ENCODE measurements around the gene DDX54. TPM values are rescaled to one million over a fixed set of nuclear protein-coding genes. Genes with fewer than 3 reads are reported as not detected.
A peak's percentile ranks its signal among the peaks of the same experiment; 100 is the strongest.

DDX54 gene
- total RNA-seq, 1 donor from 2014 or later, result 36.9 TPM

- Histone ChIP-seq H3K4me3 (no peak overlapping the region), H3K4me1 (no peaks in the 10 kb centered on the region), H3K27ac (no peak overlapping the region), H3K4me2 (no peak overlapping the region), H2AFZ (replicated peaks) (no peak overlapping the region), H3K27me3 (no peaks in the 10 kb centered on the region), H3K9ac (no peak overlapping the region), H3K36me3 (no peaks in the 10 kb centered on the region), H3K79me2 (ENCODE audit: low read depth) (no peaks in the 10 kb centered on the region), H3F3A (ENCODE audit: low read depth) (no peaks in the 10 kb centered on the region), H3K9me3 (ENCODE audit: low read depth) (no peaks in the 10 kb centered on the region), H4K20me1 (ENCODE audit: low read depth) (no peaks in the 10 kb centered on the region)
- Mint-ChIP-seq H3K27ac (peak overlapping the region; percentile 57), H3K4me1 (peaks cover 9% of the 10 kb centered on the region), H3K4me3 (no peak overlapping the region), H3K27me3 (ENCODE audit: insufficient read depth, low read depth) (peaks cover 19% of the 10 kb centered on the region), H3K9me3 (no peaks in the 10 kb centered on the region), H3K36me3 (no peaks in the 10 kb centered on the region)
- TF ChIP-seq CTCF (IDR thresholded peaks at IDR 0.05), result no peak
- no peak for TF ChIP-seq EZH2 (IDR thresholded peaks at IDR 0.05)
- TF ChIP-seq EZH2phosphoT487 (IDR thresholded peaks at IDR 0.05), result no peak
- no peak for DNase-seq (ENCODE audit: low spot score)
Measured at GRCh38 chr12:113112043-113112899, 73.0 kb downstream of the DDX54 start.

GRCh38 chr12:113111247-113111646 is 74.0 kb downstream of the DDX54 start:
- H3K4me1 Mint-ChIP-seq, result peaks cover 7% of the 10 kb centered on the region
- H3K9me3 ChIP-seq (ENCODE audit: low read depth), result no peaks in the 10 kb centered on the region
- H3K9ac ChIP-seq, result no peak overlapping the region
- H3K79me2 ChIP-seq (ENCODE audit: low read depth), result no peaks in the 10 kb centered on the region
- H3K9me3 Mint-ChIP-seq, result no peaks in the 10 kb centered on the region
- no peak overlapping the region for H2AFZ ChIP-seq (replicated peaks)
- H3K27me3 Mint-ChIP-seq (ENCODE audit: insufficient read depth, low read depth), result peaks cover 18% of the 10 kb centered on the region
- no peak overlapping the region for H3K27ac ChIP-seq
- H3K36me3 Mint-ChIP-seq, result no peaks in the 10 kb centered on the region
- no peaks in the 10 kb centered on the region for H4K20me1 ChIP-seq (ENCODE audit: low read depth)
- no peak for DNase-seq (ENCODE audit: low spot score)
- TF ChIP-seq EZH2 (IDR thresholded peaks at IDR 0.05), result no peak
- TF ChIP-seq EZH2phosphoT487 (IDR thresholded peaks at IDR 0.05), result no peak
- TF ChIP-seq CTCF (IDR thresholded peaks at IDR 0.05), result no peak
- H3K27me3 ChIP-seq, result no peaks in the 10 kb centered on the region
- H3K4me3 ChIP-seq, result no peak overlapping the region
- H3K4me3 Mint-ChIP-seq, result no peak overlapping the region
- H3K4me2 ChIP-seq, result no peak overlapping the region
- no peaks in the 10 kb centered on the region for H3K36me3 ChIP-seq
- no peaks in the 10 kb centered on the region for H3F3A ChIP-seq (ENCODE audit: low read depth)
- peak overlapping the region; percentile 0 for H3K27ac Mint-ChIP-seq
- H3K4me1 ChIP-seq, result no peaks in the 10 kb centered on the region

GRCh38 chr12:113109872-113110599 is 75.2 kb downstream of the DDX54 start:
- TF ChIP-seq EZH2 (IDR thresholded peaks at IDR 0.05), result no peak
- TF ChIP-seq CTCF (IDR thresholded peaks at IDR 0.05), result no peak
- Histone ChIP-seq H3K4me1 (no peaks in the 10 kb centered on the region), H3K9ac (no peak overlapping the region), H2AFZ (replicated peaks) (no peak overlapping the region), H3K9me3 (ENCODE audit: low read depth) (no peaks in the 10 kb centered on the region), H3K36me3 (no peaks in the 10 kb centered on the region), H3K4me2 (no peak overlapping the region), H3K4me3 (no peak overlapping the region), H3F3A (ENCODE audit: low read depth) (no peaks in the 10 kb centered on the region), H3K27ac (no peak overlapping the region), H4K20me1 (ENCODE audit: low read depth) (no peaks in the 10 kb centered on the region), H3K79me2 (ENCODE audit: low read depth) (no peaks in the 10 kb centered on the region), H3K27me3 (peaks cover 3% of the 10 kb centered on the region)
- DNase-seq (ENCODE audit: low spot score), result no peak
- H3K4me3 Mint-ChIP-seq, result no peak overlapping the region
- no peak overlapping the region for H3K27ac Mint-ChIP-seq
- H3K4me1 Mint-ChIP-seq, result peaks cover 7% of the 10 kb centered on the region
- no peaks in the 10 kb centered on the region for H3K9me3 Mint-ChIP-seq
- H3K27me3 Mint-ChIP-seq (ENCODE audit: insufficient read depth, low read depth), result peaks cover 22% of the 10 kb centered on the region
- no peaks in the 10 kb centered on the region for H3K36me3 Mint-ChIP-seq
